B cell (primary cell): ENCODE results near the gene IL13. TPM values are rescaled to one million over a fixed set of nuclear protein-coding genes. Genes with fewer than 3 reads are reported as not detected.

Source experiments
- ATAC-seq: fragments of 200-7000 bp; cut with Tn5 transposase; one replicate; pipeline ENCODE4 v1.10.0; 2021; ENCODE audit warnings: low read depth, mild to moderate bottlenecking, moderate number of reproducible peaks, moderate library complexity
- CTCF ChIA-PET: fragments of 350-600 bp; sonication (Branson Sonifier 250); formaldehyde crosslinking; loops from one replicate; lab custom pipeline; 2021; ENCODE audit warnings: antibody characterized with exemption, inconsistent platforms; lab: Charles Lee
- POLR2A ChIA-PET: fragments of 350-600 bp; sonication (Branson Sonifier 250); formaldehyde crosslinking; loops from one replicate; lab custom pipeline; 2021; ENCODE audit warnings: antibody characterized with exemption; lab: Charles Lee
- DNase-seq: peaks from one replicate; pipeline ENCODE4 v3.0.0; 2013
- H2AFZ ChIP-seq: 2 replicates; pipeline ENCODE4 v1.6.1; 2012; ENCODE audit warnings: mild to moderate bottlenecking, low read depth, low read length; ENCODE audit not compliant: insufficient read depth, poor library complexity, severe bottlenecking
- H3K27ac ChIP-seq, 2 donors: 1 replicate in 1 of 2; 2 replicates in 1 of 2; pipeline ENCODE4 v1.5.1; 2012 to 2013; ENCODE audit warnings: low read length in 2 of 2, mild to moderate bottlenecking in 2 of 2, moderate library complexity in 1 of 2
- H3K27me3 ChIP-seq, 4 experiments: fragments of 200-600 bp in 1 of 4; sonication (generic) in 1 of 4; replicated peaks in 1 of 4; 1 replicate in 2 of 4; 2 replicates in 2 of 4; pipeline versions ENCODE4 v1.6.1 to v1.7.0; 2013 to 2016; ENCODE audit warnings: low read length in 3 of 4, mild to moderate bottlenecking in 2 of 4, mixed read lengths in 1 of 4, moderate library complexity in 1 of 4; ENCODE audit not compliant: insufficient read depth in 4 of 4, control insufficient read depth in 3 of 4; ENCODE audit errors: control extremely low read depth in 1 of 4
- H3K36me3 ChIP-seq, 2 experiments: replicated peaks in 1 of 2; 1 replicate in 1 of 2; 2 replicates in 1 of 2; pipeline versions ENCODE4 v1.6.1 to v1.7.1; 2013; ENCODE audit warnings: low read length in 1 of 2; ENCODE audit not compliant: insufficient read depth in 2 of 2, control insufficient read depth in 1 of 2; ENCODE audit errors: control extremely low read depth in 1 of 2, extremely low read depth in 1 of 2
- H3K4me1 ChIP-seq, 2 donors: fragments of 200-600 bp in 1 of 2; sonication (generic) in 1 of 2; 1 replicate in 1 of 2; 2 replicates in 1 of 2; pipeline versions ENCODE4 v1.5.1 to v1.6.1; 2013 to 2017; ENCODE audit warnings: low read length in 2 of 2; ENCODE audit not compliant: control insufficient read depth in 2 of 2, insufficient read depth in 2 of 2
- H3K4me2 ChIP-seq: replicated peaks from 2 replicates; pipeline ENCODE3; 2012; ENCODE audit warnings: mild to moderate bottlenecking, low read depth, low read length; ENCODE audit not compliant: poor library complexity, severe bottlenecking
- H3K4me3 ChIP-seq, 5 experiments: fragments of 200-600 bp in 1 of 5; sonication (generic) in 1 of 5; 1 replicate in 3 of 5; 2 replicates in 2 of 5; pipeline versions ENCODE4 v1.5.1 to v1.7.0; 2011 to 2016; ENCODE audit warnings: low read length in 4 of 5, mild to moderate bottlenecking in 4 of 5, low read depth in 2 of 5, control low read depth in 1 of 5, moderate library complexity in 1 of 5; ENCODE audit not compliant: insufficient read depth in 1 of 5; ENCODE audit errors: control extremely low read depth in 1 of 5, extremely low read depth in 1 of 5
- H3K79me2 ChIP-seq: fragments of 200-600 bp; sonication (generic); one replicate; pipeline ENCODE4 v1.6.0; 2016; ENCODE audit warnings: low read length; ENCODE audit not compliant: control insufficient read depth, insufficient read depth
- H3K9ac ChIP-seq: fragments of 200-600 bp; sonication (generic); 2 replicates; pipeline ENCODE4 v1.6.1; 2017; ENCODE audit warnings: mild to moderate bottlenecking, low read length, moderate library complexity
- H3K9me3 ChIP-seq, 3 donors: one replicate each; pipeline versions ENCODE4 v1.6.1 to v1.7.1; 2013; ENCODE audit warnings: low read length in 2 of 3; ENCODE audit not compliant: control insufficient read depth in 2 of 3, insufficient read depth in 1 of 3; ENCODE audit errors: control extremely low read depth in 1 of 3
- H4K20me1 ChIP-seq: 2 replicates; pipeline ENCODE4 v1.6.0; 2012; ENCODE audit warnings: mild to moderate bottlenecking, low read length; ENCODE audit not compliant: insufficient read depth, control insufficient read depth, poor library complexity, severe bottlenecking
- H3K27ac Mint-ChIP-seq: one replicate; pipeline ENCODE4 v1.8.0; 2021; ENCODE audit warnings: mixed read lengths
- H3K27me3 Mint-ChIP-seq: one replicate; pipeline ENCODE4 v1.8.0; 2021; ENCODE audit warnings: mixed read lengths
- H3K4me1 Mint-ChIP-seq: one replicate; pipeline ENCODE4 v1.8.0; 2021; ENCODE audit warnings: mixed read lengths
- H3K4me3 Mint-ChIP-seq: one replicate; pipeline ENCODE4 v1.8.0; 2021; ENCODE audit warnings: mixed read lengths
- H3K9me3 Mint-ChIP-seq: one replicate; pipeline ENCODE4 v1.8.0; 2022; ENCODE audit warnings: mixed read lengths; ENCODE audit not compliant: insufficient read depth
- CTCF ChIP-seq: fragments of 200-600 bp; IDR thresholded peaks from one replicate; pipeline ENCODE4 v1.8.0; 2022; ENCODE audit warnings: antibody characterized with exemption, mild to moderate bottlenecking
- EZH2 ChIP-seq: IDR thresholded peaks from 2 replicates; pipeline ENCODE4 v1.6.1; 2012; ENCODE audit warnings: borderline replicate concordance, low read depth, mild to moderate bottlenecking, moderate library complexity, low read length; ENCODE audit not compliant: insufficient read depth, poor library complexity, severe bottlenecking
- WGBS: methylation state at CpG from one replicate; pipeline ENCODE4 v1.1.5; 2013; ENCODE audit warnings: missing lambda C conversion rate; ENCODE audit not compliant: insufficient coverage; 5-methylcytosine and 5-hydroxymethylcytosine counted together
- intact Hi-C: fragments of 100-400 bp; cut with micrococcal nuclease; formaldehyde crosslinking; loops from one replicate; pipeline ENCODE4 v1.10.0; 2022
- polyA plus RNA-seq: library from polyadenylated mRNA; depleted of rRNA; stranded (reverse); fragments of >200 nt; gene quantifications from 2 replicates; pipeline ENCODE4 v1.2.3, GENCODE V29; 2012
- total RNA-seq, 2 donors: library from RNA; stranded (reverse); fragments of 120-200 nt in 1 of 2; gene quantifications; 1 replicate in 1 of 2; 2 replicates in 1 of 2; pipeline versions ENCODE4 v1.2.3 to v1.2.4, GENCODE V29; 2013 to 2022

IL13 gene
- total and polyA plus RNA-seq, 2 donors (not counting 1 experiment from before 2014, with no cell fraction given) = 0.42 to 0.45 TPM

- ChIA-PET CTCF (no interaction called here), POLR2A (no interaction called here)
- no peaks in the 10 kb centered on the region for H3K27me3 ChIP-seq
- H3K9me3 ChIP-seq = no peaks in the 10 kb centered on the region
- H3K9me3 Mint-ChIP-seq = no peaks in the 10 kb centered on the region
- no peak overlapping the region for H3K9ac ChIP-seq
- H3K4me1 Mint-ChIP-seq = no peaks in the 10 kb centered on the region
- no peaks in the 10 kb centered on the region for H3K27me3 Mint-ChIP-seq
- H3K36me3 ChIP-seq = peaks cover 16 to 60% of the 10 kb centered on the region in 2 experiments
- no CpG with 5 or more reads among the region's 2 CpGs for WGBS
- no peak overlapping the region for H2AFZ ChIP-seq
- intact Hi-C loops = no loop called here
- no peak overlapping the region for H3K4me3 ChIP-seq
- no peak overlapping the region for H3K4me3 Mint-ChIP-seq
- H3K79me2 ChIP-seq = no peaks in the 10 kb centered on the region
- TF ChIP-seq CTCF (no peak), EZH2 (no peak)
- no peaks in the 10 kb centered on the region for H3K4me1 ChIP-seq
- no peak overlapping the region for H3K4me2 ChIP-seq
- no peak overlapping the region for H3K27ac Mint-ChIP-seq
- no peak for DNase-seq
- H3K27ac ChIP-seq = no peak overlapping the region
- H4K20me1 ChIP-seq = no peaks in the 10 kb centered on the region
- ATAC-seq = no peak
Observed at GRCh38 chr5:132639706-132640130, 18.3 kb upstream of the IL13 start.

- Histone ChIP-seq H3K4me3 (no peak overlapping the region), H3K79me2 (no peaks in the 10 kb centered on the region), H3K4me1 (no peaks in the 10 kb centered on the region), H3K27me3 (no peaks in the 10 kb centered on the region), H3K27ac (no peak overlapping the region), H3K4me2 (no peak overlapping the region), H3K9ac (no peak overlapping the region), H2AFZ (no peak overlapping the region), H3K36me3 (peaks cover 18 to 60% of the 10 kb centered on the region in 2 experiments), H3K9me3 (no peaks in the 10 kb centered on the region), H4K20me1 (no peaks in the 10 kb centered on the region)
- 71% methylated on average over 4 of the region's 4 CpGs for WGBS
- H3K4me3 Mint-ChIP-seq = no peak overlapping the region
- no peaks in the 10 kb centered on the region for H3K27me3 Mint-ChIP-seq
- intact Hi-C loops = no loop called here
- H3K27ac Mint-ChIP-seq = no peak overlapping the region
- TF ChIP-seq EZH2 = no peak
- no peak for TF ChIP-seq CTCF
- DNase-seq (no peak), ATAC-seq (no peak)
- no peaks in the 10 kb centered on the region for H3K9me3 Mint-ChIP-seq
- POLR2A ChIA-PET = no interaction called here
- CTCF ChIA-PET = interaction anchor here (0.6 kb wide), 1 partner anchor 73 kb away, joined by 4 read pairs; no protein-coding TSS in a partner anchor
- H3K4me1 Mint-ChIP-seq = no peaks in the 10 kb centered on the region
Observed at GRCh38 chr5:132640613-132641012, 17.4 kb upstream of the IL13 start.
